GM23338 (cell line): Measurements from ENCODE around the gene VSIG8. TPM values are rescaled to one million over a fixed set of nuclear protein-coding genes. Genes with fewer than 3 reads are reported as not detected.

Experiments
- ATAC-seq: fragments of 200-7000 bp; cut with Tn5 transposase; 3 replicates; pipeline ENCODE4 v1.9.1; 2020
- DNase-seq: peaks from one replicate; pipeline ENCODE4 v3.0.0-alpha.2; 2015; ENCODE audit warnings: low spot score
- H2AFZ ChIP-seq: fragments of 200-600 bp; sonication (generic); 2 replicates; pipeline ENCODE4 v1.8.0; 2016; ENCODE audit warnings: antibody characterized with exemption, mild to moderate bottlenecking, moderate library complexity
- H3F3A ChIP-seq: fragments of 200-600 bp; sonication (generic); replicated peaks from 2 replicates; pipeline ENCODE4 v1.8.0; 2017; ENCODE audit warnings: antibody characterized with exemption, mixed run types, low read depth
- H3K27ac ChIP-seq: fragments of 200-600 bp; sonication (generic); 2 replicates; pipeline ENCODE4 v1.6.1; 2016; ENCODE audit warnings: low read depth
- H3K27me3 ChIP-seq: fragments of 200-600 bp; sonication (generic); 2 replicates; pipeline ENCODE4 v1.8.0; 2016; ENCODE audit warnings: mild to moderate bottlenecking, mixed run types, moderate library complexity; ENCODE audit not compliant: insufficient read depth
- H3K36me3 ChIP-seq: fragments of 200-600 bp; sonication (generic); 2 replicates; pipeline ENCODE4 v1.8.0; 2016; ENCODE audit warnings: mild to moderate bottlenecking; ENCODE audit not compliant: insufficient read depth
- H3K4me1 ChIP-seq: fragments of 200-600 bp; sonication (generic); 2 replicates; pipeline ENCODE4 v1.8.0; 2016; ENCODE audit warnings: mild to moderate bottlenecking, moderate library complexity; ENCODE audit not compliant: insufficient read depth
- H3K4me2 ChIP-seq: fragments of 200-600 bp; sonication (generic); 2 replicates; pipeline ENCODE4 v1.7.1; 2017; ENCODE audit warnings: mixed run types
- H3K4me3 ChIP-seq: fragments of 200-600 bp; sonication (generic); 2 replicates; pipeline ENCODE4 v1.6.1; 2016; ENCODE audit warnings: mixed run types
- H3K79me2 ChIP-seq: fragments of 200-600 bp; sonication (generic); replicated peaks from 2 replicates; pipeline ENCODE4 v1.8.0; 2017; ENCODE audit warnings: mild to moderate bottlenecking; ENCODE audit not compliant: insufficient read depth
- H3K9me2 ChIP-seq: fragments of 200-600 bp; sonication (generic); 2 replicates; pipeline ENCODE4 v1.8.0; 2017; ENCODE audit not compliant: insufficient read depth
- H4K20me1 ChIP-seq: fragments of 200-600 bp; sonication (generic); replicated peaks from 2 replicates; pipeline ENCODE4 v1.8.0; 2017; ENCODE audit warnings: mild to moderate bottlenecking; ENCODE audit not compliant: insufficient read depth
- H3K27ac Mint-ChIP-seq: 2 replicates; pipeline ENCODE4 v1.8.0; 2020; ENCODE audit warnings: inconsistent platforms, mild to moderate bottlenecking, moderate library complexity, mixed read lengths
- H3K27me3 Mint-ChIP-seq: 3 replicates; pipeline ENCODE4 v1.8.0; 2022; ENCODE audit warnings: low read depth, mild to moderate bottlenecking, moderate library complexity, mixed read lengths, inconsistent platforms; ENCODE audit not compliant: insufficient read depth, poor library complexity
- H3K36me3 Mint-ChIP-seq: 3 replicates; pipeline ENCODE4 v1.8.0; 2021; ENCODE audit warnings: low read depth, mild to moderate bottlenecking, inconsistent platforms, moderate library complexity, mixed read lengths
- H3K4me1 Mint-ChIP-seq: 3 replicates; pipeline ENCODE4 v1.8.0; 2020; ENCODE audit warnings: mild to moderate bottlenecking, inconsistent platforms, mixed read lengths
- H3K4me3 Mint-ChIP-seq: 3 replicates; pipeline ENCODE4 v1.8.0; 2021; ENCODE audit warnings: moderate library complexity, mild to moderate bottlenecking, inconsistent platforms, mixed read lengths
- H3K9me3 Mint-ChIP-seq: 3 replicates; pipeline ENCODE4 v1.8.0; 2020; ENCODE audit warnings: moderate library complexity, mild to moderate bottlenecking, inconsistent platforms, mixed read lengths
- CTCF ChIP-seq, 2 experiments: fragments of 200-600 bp in 1 of 2; sonication (generic) in 1 of 2; conservative IDR thresholded peaks; 2 replicates each; pipeline versions ENCODE4 v1.5.1 to v1.6.1; 2016 to 2017; ENCODE audit warnings: antibody characterized with exemption in 2 of 2, low read depth in 2 of 2, mild to moderate bottlenecking in 2 of 2, moderate library complexity in 1 of 2
- ETS1 ChIP-seq: IDR thresholded peaks from 2 replicates; pipeline ENCODE4 v1.6.1; 2016; ENCODE audit warnings: antibody characterized with exemption
- EZH2phosphoT487 ChIP-seq: fragments of 200-600 bp; sonication (generic); IDR thresholded peaks from one replicate; pipeline ENCODE4 v1.8.1; 2018; ENCODE audit warnings: antibody characterized with exemption; ENCODE audit not compliant: unreplicated experiment
- JUNB ChIP-seq: IDR thresholded peaks from one replicate; pipeline ENCODE4 v1.6.1; 2016; ENCODE audit warnings: antibody characterized with exemption; ENCODE audit not compliant: unreplicated experiment
- NANOG ChIP-seq: IDR thresholded peaks from 2 replicates; pipeline ENCODE4 v1.6.1; 2016; ENCODE audit warnings: antibody characterized with exemption, borderline replicate concordance
- POLR2AphosphoS5 ChIP-seq: IDR thresholded peaks from 2 replicates; pipeline ENCODE4 v1.6.1; 2016; ENCODE audit warnings: antibody characterized with exemption, low read depth
- REST ChIP-seq: IDR thresholded peaks from one replicate; pipeline ENCODE4 v1.6.1; 2018; ENCODE audit warnings: antibody characterized with exemption; ENCODE audit not compliant: unreplicated experiment
- STAT1 ChIP-seq: IDR thresholded peaks from one replicate; pipeline ENCODE4 v1.6.1; 2016; ENCODE audit warnings: antibody characterized with exemption; ENCODE audit not compliant: unreplicated experiment
- ZNF114 ChIP-seq: fragments of 250-450 bp; sonication (Bioruptor Pico); IDR thresholded peaks from 2 replicates; pipeline ENCODE4 v1.5.0; 2020; ENCODE audit warnings: mild to moderate bottlenecking, moderate library complexity
- ZNF331 ChIP-seq: fragments of 250-450 bp; sonication (Bioruptor Pico); IDR thresholded peaks from 2 replicates; pipeline ENCODE4 v1.5.0; 2020; ENCODE audit warnings: low read depth, mild to moderate bottlenecking, moderate library complexity
- polyA plus RNA-seq: library from polyadenylated mRNA; unstranded; fragments of >200 nt; fragmentation: Nextera tagmentation; extraction: Ambion mirVana; gene quantifications from 2 replicates; pipeline ENCODE4 v1.2.1, GENCODE V29; 2016
- total RNA-seq: library from RNA; depleted of rRNA; stranded (reverse); fragments of >200 nt; shearing (Covaris generic); gene quantifications from 2 replicates; pipeline ENCODE4 v1.2.3, GENCODE V29; 2014

Gene VSIG8
- total and polyA plus RNA-seq, 2 experiments from 2014 or later, result not detected

- TF ChIP-seq JUNB, result no peak
- TF ChIP-seq ZNF331, result no peak
- no peak for TF ChIP-seq CTCF (conservative IDR thresholded peaks at IDR 0.05; ENCODE audit: low read depth in 2 of 2)
- TF ChIP-seq NANOG, result no peak
- TF ChIP-seq EZH2phosphoT487, result no peak
- no peak for TF ChIP-seq ZNF114
These were observed 33.7 kb downstream of the VSIG8 start (continued) for GRCh38 chr1:159828581-159829272.

GRCh38 chr1:159828176-159828575, 34.3 kb downstream of the VSIG8 start:
- Histone ChIP-seq H3K4me1 (no peaks in the 10 kb centered on the region; the same call in 1 of the 2 replicates), H2AFZ (no peak overlapping the region), H3K36me3 (no peaks in the 10 kb centered on the region), H3F3A (no peaks in the 10 kb centered on the region), H3K9me2 (no peaks in the 10 kb centered on the region), H3K27ac (no peak overlapping the region), H3K27me3 (no peaks in the 10 kb centered on the region), H4K20me1 (no peaks in the 10 kb centered on the region), H3K79me2 (no peaks in the 10 kb centered on the region), H3K4me3 (no peak overlapping the region), H3K4me2 (no peak overlapping the region)
- TF ChIP-seq POLR2AphosphoS5, result no peak
- no peak for TF ChIP-seq CTCF (conservative IDR thresholded peaks at IDR 0.05; ENCODE audit: low read depth in 2 of 2)
- no peak for TF ChIP-seq JUNB
- TF ChIP-seq ETS1, result no peak
- TF ChIP-seq STAT1, result no peak
- no peak for TF ChIP-seq REST
- no peak for TF ChIP-seq NANOG
- TF ChIP-seq ZNF114, result no peak
- DNase-seq, result no peak
- Mint-ChIP-seq H3K4me3 (no peak overlapping the region), H3K9me3 (no peaks in the 10 kb centered on the region; the same call in 1 of the 3 replicates), H3K36me3 (no peaks in the 10 kb centered on the region), H3K27me3 (peaks cover 6% of the 10 kb centered on the region), H3K27ac (no peak overlapping the region), H3K4me1 (peaks cover 14% of the 10 kb centered on the region)
- no peak for ATAC-seq
